Parathyroid adenoma (tissue), 2 donors: ENCODE data around the gene GPC6.

Experiments used
- H2AFZ ChIP-seq: fragments of 300-600 bp; sonication (generic); one replicate; pipeline ENCODE4 v1.7.0; 2017; ENCODE audit warnings: antibody characterized with exemption, mild to moderate bottlenecking
- H3K27ac ChIP-seq: fragments of 300-600 bp; sonication (generic); one replicate; pipeline ENCODE4 v1.7.0; 2017
- H3K27me3 ChIP-seq: fragments of 300-600 bp; sonication (generic); one replicate; pipeline ENCODE4 v1.7.0; 2017; ENCODE audit warnings: low read length; ENCODE audit not compliant: control insufficient read depth, insufficient read depth
- H3K36me3 ChIP-seq: fragments of 300-600 bp; sonication (generic); one replicate; pipeline ENCODE4 v1.7.0; 2017; ENCODE audit warnings: low read length; ENCODE audit not compliant: control insufficient read depth, insufficient read depth
- H3K4me1 ChIP-seq: fragments of 300-600 bp; sonication (generic); one replicate; pipeline ENCODE4 v1.7.0; 2017; ENCODE audit warnings: control low read depth
- H3K4me2 ChIP-seq: fragments of 300-600 bp; sonication (generic); one replicate; pipeline ENCODE4 v1.7.0; 2017; ENCODE audit warnings: low read length
- H3K4me3 ChIP-seq: fragments of 300-600 bp; sonication (generic); one replicate; pipeline ENCODE4 v1.7.0; 2017; ENCODE audit warnings: low read depth, low read length
- H3K79me2 ChIP-seq: fragments of 300-600 bp; sonication (generic); one replicate; pipeline ENCODE4 v1.7.0; 2017; ENCODE audit warnings: control low read depth
- H3K9ac ChIP-seq: fragments of 300-600 bp; sonication (generic); one replicate; pipeline ENCODE4 v1.7.0; 2017; ENCODE audit warnings: mild to moderate bottlenecking
- H3K9me3 ChIP-seq: fragments of 300-600 bp; sonication (generic); one replicate; pipeline ENCODE4 v1.7.0; 2017; ENCODE audit warnings: low read length; ENCODE audit not compliant: control insufficient read depth
- CTCF ChIP-seq: fragments of 300-600 bp; sonication (generic); IDR thresholded peaks from one replicate; pipeline ENCODE4 v1.7.0; 2017; ENCODE audit warnings: antibody characterized with exemption, mild to moderate bottlenecking
- donor health status: primary hyperparathyroidism.

GPC6 gene

GRCh38 chr13:94163535-94163934 lies 936.9 kb downstream of the GPC6 start:
- H3K4me2 ChIP-seq = no peak overlapping the region
- H3K36me3 ChIP-seq = no peaks in the 10 kb centered on the region
- H3K79me2 ChIP-seq = no peaks in the 10 kb centered on the region
- no peak for TF ChIP-seq CTCF
- no peaks in the 10 kb centered on the region for H3K27me3 ChIP-seq
- H3K4me3 ChIP-seq = no peak overlapping the region
- no peak overlapping the region for H3K9ac ChIP-seq
- no peak overlapping the region for H3K27ac ChIP-seq
- no peak overlapping the region for H2AFZ ChIP-seq
- H3K4me1 ChIP-seq = peaks cover 8% of the 10 kb centered on the region
- H3K9me3 ChIP-seq = no peaks in the 10 kb centered on the region

GRCh38 chr13:94168783-94169453 lies 942.3 kb downstream of the GPC6 start:
- H3K4me3 ChIP-seq = no peak overlapping the region
- H3K79me2 ChIP-seq = no peaks in the 10 kb centered on the region
- no peak overlapping the region for H3K9ac ChIP-seq

GRCh38 chr13:94169454-94170144 lies 943.0 kb downstream of the GPC6 start:
- peaks cover 33% of the 10 kb centered on the region for H3K4me1 ChIP-seq
- H3K4me2 ChIP-seq = peak overlapping the region; percentile 57
- H3K4me3 ChIP-seq = peak overlapping the region; percentile 13
- peak overlapping the region; percentile 51 for H2AFZ ChIP-seq
- peak overlapping the region; percentile 84 for H3K27ac ChIP-seq
- no peak for TF ChIP-seq CTCF
- H3K36me3 ChIP-seq = no peaks in the 10 kb centered on the region
- H3K27me3 ChIP-seq = no peaks in the 10 kb centered on the region
- no peaks in the 10 kb centered on the region for H3K9me3 ChIP-seq
- H3K79me2 ChIP-seq = no peaks in the 10 kb centered on the region
- no peak overlapping the region for H3K9ac ChIP-seq

More at GRCh38 chr13:94168783-94169453, 942.3 kb downstream of the GPC6 start:
- H2AFZ ChIP-seq = peak overlapping the region; percentile 51
- H3K36me3 ChIP-seq = no peaks in the 10 kb centered on the region
- no peaks in the 10 kb centered on the region for H3K9me3 ChIP-seq
- H3K4me1 ChIP-seq = peaks cover 33% of the 10 kb centered on the region
- H3K4me2 ChIP-seq = no peak overlapping the region
- no peaks in the 10 kb centered on the region for H3K27me3 ChIP-seq
- H3K27ac ChIP-seq = peak overlapping the region; percentile 84
- no peak for TF ChIP-seq CTCF

GRCh38 chr13:94170145-94170571 lies 943.6 kb downstream of the GPC6 start:
- Histone ChIP-seq H3K4me1 (peaks cover 33% of the 10 kb centered on the region), H3K9ac (no peak overlapping the region), H3K36me3 (no peaks in the 10 kb centered on the region), H3K79me2 (no peaks in the 10 kb centered on the region), H3K27ac (peak overlapping the region; percentile 84), H3K27me3 (no peaks in the 10 kb centered on the region), H3K4me2 (peak overlapping the region; percentile 57), H2AFZ (peak overlapping the region; percentile 51), H3K4me3 (peak overlapping the region; percentile 13), H3K9me3 (no peaks in the 10 kb centered on the region)
- TF ChIP-seq CTCF = no peak
